GOT3 (cell line): Measurements from ENCODE around the gene EFNA1.

Experiments used
- DNase-seq: peaks from one replicate; lab custom pipeline; 2025; ENCODE audit warnings: mixed read lengths; lab: John Stamatoyannopoulos, UW

The EFNA1 gene

GRCh38 chr1:155124503-155125463 lies 2.9 kb upstream of the EFNA1 start:
- DNase-seq: no peak

DNA sequence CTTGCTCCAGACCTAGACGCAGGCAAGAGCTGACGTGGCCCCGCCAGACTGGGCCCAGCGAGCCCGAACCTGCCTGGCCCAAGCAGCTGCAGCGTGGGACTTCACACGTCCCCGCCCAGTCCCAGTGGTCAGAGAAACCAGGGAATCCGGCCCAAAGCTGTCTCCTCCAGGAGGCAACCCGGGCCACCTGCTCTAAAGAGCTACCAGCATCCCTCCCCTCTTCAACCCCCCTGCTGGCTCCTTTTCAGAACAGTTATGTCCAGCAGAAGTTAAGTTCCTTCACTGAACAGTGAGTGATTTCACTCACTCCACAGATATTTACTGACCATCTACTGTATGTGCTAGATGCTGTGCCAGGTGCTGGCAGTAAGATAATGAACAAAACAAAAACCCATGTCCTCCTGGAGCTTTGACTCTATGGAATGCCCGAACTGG lies 2.1 kb upstream of the EFNA1 start:
- DNase-seq: no peak

- no peak for DNase-seq
Measured at GRCh38 chr1:155125946-155126555, 1.6 kb upstream of the EFNA1 start.

- DNase-seq: no peak
Measured at GRCh38 chr1:155126556-155127104, 1.0 kb upstream of the EFNA1 start.

DNA sequence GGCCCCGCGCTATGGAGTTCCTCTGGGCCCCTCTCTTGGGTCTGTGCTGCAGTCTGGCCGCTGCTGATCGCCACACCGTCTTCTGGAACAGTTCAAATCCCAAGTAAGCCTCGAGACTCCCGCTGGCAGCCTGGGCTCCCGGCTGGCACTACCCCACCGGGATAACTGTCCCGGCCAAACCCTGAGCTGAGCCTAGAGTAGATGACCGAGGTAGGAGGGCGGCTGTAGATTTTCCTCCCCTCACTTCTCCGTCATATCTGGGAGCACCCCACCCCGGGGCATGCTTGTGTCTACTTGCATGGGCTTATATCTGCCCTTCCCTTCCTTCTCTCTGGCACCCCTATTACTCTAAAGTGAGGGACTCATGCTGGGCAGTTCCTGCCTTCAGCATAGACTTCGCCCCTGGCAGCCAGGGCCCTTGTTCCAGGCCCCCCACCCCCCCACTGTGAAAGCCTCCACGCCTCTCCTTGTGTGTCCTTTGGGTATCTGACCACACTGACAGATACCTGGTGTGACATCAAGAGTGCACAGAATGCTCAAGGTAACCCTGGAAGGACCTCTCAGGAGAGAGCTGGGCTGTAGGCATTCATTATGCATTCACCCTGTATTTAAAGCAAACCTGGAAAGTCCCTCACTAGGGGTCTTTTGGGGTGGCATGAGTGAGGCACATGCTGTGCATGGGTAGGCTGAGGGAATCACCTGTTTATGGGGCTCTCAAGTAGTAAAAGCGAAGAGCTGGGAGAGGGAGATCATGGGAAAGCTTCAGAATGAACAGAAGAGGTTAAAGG lies 485 bp downstream of the EFNA1 start:
- no peak for DNase-seq

DNA sequence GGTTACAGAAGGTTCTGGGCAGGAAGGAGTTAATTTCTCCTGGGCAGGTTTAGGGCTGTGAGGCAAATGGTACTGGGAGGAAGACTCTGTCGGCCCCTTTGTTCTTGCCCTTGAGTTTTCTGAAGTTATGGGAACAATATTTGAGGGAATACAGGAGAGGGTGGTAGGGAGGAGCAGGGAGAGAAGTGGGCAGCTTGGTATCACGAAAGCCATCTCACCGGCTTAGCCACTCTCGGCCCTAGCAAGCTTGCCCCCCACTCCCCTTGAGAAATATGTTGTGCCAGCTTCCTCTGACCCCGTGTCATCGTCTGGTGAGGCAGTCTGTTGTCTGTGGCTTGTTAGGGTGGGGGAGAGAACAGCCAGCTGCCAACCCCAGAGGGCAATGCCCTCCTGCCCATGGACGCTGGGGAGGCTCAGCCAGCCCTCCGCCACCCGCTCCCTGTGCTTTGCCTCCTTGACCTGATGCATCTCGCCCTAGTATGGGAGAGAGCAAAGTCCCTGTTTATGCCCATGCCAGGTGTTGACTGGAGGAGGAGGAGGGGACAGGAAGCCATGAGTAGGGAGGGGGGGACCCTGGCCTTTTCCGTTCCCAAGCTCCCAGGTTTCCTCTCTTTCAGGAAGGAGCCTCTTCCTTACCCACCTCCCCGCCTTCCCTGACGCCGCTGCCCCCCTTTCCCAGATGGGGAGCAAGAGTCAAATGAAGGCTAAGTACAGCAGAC lies 1.2 kb downstream of the EFNA1 start:
- no peak for DNase-seq

GRCh38 chr1:155130272-155131006 lies 2.8 kb downstream of the EFNA1 start:
- DNase-seq: no peak

DNA sequence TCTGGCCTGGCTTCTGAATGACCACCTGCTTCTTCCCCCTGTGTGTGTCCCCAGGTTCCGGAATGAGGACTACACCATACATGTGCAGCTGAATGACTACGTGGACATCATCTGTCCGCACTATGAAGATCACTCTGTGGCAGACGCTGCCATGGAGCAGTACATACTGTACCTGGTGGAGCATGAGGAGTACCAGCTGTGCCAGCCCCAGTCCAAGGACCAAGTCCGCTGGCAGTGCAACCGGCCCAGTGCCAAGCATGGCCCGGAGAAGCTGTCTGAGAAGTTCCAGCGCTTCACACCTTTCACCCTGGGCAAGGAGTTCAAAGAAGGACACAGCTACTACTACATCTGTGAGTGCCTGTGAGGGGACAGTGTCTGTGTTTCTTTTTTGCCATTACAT lies 3.6 kb downstream of the EFNA1 start:
- no peak for DNase-seq

- no peak for DNase-seq
Measured at GRCh38 chr1:155131856-155132255, 4.2 kb downstream of the EFNA1 start.

DNA sequence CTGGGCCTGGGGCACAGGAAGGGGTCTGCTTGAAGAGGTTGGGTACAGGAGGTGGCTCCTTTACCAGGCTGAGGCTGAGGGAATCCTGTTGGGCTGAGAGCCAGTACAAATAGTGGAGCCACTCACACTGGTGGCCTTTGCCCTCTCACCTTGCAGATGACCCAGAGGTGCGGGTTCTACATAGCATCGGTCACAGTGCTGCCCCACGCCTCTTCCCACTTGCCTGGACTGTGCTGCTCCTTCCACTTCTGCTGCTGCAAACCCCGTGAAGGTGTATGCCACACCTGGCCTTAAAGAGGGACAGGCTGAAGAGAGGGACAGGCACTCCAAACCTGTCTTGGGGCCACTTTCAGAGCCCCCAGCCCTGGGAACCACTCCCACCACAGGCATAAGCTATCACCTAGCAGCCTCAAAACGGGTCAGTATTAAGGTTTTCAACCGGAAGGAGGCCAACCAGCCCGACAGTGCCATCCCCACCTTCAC lies 6.2 kb downstream of the EFNA1 start:
- no peak for DNase-seq

DNA sequence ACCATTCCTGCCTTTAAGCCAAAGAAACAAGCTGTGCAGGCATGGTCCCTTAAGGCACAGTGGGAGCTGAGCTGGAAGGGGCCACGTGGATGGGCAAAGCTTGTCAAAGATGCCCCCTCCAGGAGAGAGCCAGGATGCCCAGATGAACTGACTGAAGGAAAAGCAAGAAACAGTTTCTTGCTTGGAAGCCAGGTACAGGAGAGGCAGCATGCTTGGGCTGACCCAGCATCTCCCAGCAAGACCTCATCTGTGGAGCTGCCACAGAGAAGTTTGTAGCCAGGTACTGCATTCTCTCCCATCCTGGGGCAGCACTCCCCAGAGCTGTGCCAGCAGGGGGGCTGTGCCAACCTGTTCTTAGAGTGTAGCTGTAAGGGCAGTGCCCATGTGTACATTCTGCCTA lies 6.6 kb downstream of the EFNA1 start:
- DNase-seq: no peak

DNA sequence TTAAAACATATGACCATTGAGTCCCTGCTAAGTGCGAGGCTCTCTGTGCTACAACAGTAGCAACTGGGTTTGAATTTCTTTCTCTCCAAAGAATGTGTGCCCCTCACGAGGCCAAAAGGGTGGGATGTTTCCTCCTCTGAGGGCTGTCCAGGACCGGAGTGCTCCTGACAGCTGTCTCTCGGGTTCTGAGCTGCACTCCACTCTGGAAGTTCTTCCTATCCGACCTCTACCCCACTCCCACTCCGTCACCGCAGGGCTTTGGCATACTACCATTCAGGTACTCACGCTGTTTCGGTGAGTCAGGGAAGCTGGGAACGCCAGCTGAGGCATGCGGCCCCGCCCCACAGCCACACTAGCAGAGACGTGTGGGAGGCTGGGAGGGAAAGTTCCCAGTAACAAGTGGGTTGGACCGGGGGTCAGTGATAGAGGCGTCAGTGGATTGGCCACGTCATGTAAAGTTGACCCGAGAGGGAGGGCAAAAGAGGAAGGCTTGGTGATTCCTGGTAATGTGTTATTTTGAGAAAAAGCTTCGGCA lies 7.3 kb downstream of the EFNA1 start:
- DNase-seq: peak; percentile 46

DNA sequence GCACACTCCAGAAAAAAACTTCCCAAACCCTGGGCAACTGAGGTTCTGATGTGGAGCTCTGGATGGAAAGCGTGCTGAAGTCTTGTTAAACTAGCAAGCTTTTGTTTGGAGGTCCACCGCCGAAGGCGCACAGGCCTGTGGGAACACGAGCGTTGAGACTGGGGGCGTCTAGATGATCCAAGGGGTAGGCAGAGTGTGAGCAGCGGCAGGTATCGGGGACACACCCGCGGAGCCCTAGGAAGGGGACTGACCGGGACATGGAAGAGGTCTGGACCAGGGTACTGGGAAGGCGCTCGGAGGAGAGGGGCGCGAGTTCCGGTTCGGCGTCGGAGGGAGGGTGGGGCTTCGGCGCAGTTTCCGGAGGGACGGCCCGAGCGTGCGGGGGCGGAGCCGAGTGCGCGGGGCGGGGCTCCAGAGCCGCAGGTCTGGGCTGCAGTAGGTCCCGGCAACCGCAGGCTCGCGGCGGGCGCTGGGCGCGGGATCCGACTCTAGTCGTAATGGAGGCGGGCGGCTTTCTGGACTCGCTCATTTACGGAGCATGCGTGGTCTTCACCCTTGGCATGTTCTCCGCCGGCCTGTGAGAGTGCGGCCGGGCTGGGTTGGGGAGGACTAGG lies 7.8 kb downstream of the EFNA1 start, which contains the start of gene SLC50A1:
SLC50A1 (plus strand) TSS at position 438 of the 614 bp plus-strand sequence; CDS start at position 498, 60 bp downstream.
- peak; percentile 88 for DNase-seq

GRCh38 chr1:155136748-155137147 lies 9.1 kb downstream of the EFNA1 start:
- no peak for DNase-seq

DNA sequence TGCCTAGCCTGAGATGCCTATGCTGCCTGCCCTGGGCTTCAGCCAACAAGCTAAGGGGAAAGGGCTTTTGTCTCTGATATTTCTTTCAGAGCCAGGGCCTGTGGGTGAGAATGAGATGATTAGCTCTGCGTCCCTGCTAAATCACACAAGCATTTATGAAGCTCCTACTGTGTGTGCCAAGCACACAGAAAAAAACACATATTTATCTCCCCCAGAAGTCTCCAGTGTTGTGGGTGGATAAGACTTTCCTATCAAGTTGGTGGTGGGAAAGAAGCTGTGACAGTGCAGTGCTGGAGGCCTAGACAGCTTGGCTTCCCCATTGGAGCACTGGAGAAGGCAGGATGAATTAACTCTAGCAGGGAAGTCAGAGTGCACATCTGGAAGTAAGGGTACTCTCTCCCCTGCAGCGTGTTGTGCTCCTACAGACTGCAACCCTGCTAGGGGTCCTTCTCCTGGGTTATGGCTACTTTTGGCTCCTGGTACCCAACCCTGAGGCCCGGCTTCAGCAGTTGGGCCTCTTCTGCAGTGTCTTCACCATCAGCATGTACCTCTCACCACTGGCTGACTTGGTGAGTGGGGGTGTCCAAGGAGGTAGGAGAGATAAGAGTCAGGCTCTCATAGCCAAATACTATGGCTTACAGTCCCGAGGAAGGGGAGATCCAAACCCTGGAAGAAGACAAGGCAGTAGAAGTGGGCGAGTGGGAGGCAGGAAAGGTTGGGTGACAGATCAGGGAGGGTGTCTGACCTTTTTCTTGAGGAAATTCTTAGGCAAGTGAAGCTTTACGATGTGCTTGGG lies 9.7 kb downstream of the EFNA1 start:
- no peak for DNase-seq

DNA sequence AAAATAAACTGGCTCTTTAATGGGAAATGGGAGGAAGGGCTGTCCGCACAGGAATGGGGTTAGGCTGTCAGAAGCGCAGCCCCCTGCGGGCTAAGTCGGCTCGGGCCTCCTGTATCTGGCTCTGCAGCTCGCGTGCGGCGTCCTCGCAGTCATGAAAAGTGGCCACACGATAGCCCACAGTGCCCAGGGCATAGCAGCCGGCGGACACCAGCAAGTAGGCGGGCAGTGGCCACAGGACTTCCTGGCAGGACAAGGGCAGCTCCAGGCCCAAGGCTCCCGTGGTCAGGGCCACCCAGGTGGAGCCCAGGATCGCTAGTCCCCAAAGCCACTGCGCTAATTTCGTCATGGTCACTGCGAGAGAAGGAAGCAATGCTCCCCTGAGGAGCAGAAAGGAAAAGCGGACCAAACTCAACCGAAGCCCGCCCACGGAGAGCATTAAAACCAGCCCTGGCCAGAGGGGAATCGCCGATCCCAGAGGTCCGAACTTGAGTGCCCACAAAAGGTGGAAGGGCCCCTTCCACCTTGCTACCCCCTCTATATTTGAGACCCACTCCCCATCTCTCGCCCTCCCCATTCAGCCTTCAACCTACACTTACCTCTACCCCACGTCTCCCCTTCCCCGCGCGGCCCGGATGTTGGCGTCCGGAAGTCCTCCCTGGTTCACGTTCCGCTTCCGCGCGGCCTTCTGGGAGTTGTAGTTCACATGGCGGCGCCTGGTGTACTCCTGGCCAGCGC lies 12.4 kb downstream of the EFNA1 start, which contains the start of gene DPM3:
DPM3 (minus strand) TSS at position 637 of the 735 bp plus-strand sequence; CDS start at position 346, 291 bp downstream.
- peak; percentile 54 for DNase-seq

DNA sequence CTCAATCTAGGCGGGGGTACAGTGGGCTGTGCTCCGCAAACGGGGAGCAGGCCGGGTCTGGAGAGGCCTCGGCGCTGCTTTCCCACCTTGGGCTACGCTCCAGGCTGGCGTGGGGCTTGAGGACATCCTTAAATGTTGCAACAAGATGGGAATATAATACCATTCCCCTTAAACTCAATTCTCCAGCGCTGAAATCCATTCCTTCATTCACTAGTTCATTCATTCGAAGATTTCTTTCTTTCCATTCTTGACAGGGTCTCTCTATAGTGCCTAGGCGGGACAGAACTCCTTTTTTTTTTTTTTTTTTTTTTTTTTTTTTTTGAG lies 12.9 kb downstream of the EFNA1 start:
- DNase-seq: no peak

DNA sequence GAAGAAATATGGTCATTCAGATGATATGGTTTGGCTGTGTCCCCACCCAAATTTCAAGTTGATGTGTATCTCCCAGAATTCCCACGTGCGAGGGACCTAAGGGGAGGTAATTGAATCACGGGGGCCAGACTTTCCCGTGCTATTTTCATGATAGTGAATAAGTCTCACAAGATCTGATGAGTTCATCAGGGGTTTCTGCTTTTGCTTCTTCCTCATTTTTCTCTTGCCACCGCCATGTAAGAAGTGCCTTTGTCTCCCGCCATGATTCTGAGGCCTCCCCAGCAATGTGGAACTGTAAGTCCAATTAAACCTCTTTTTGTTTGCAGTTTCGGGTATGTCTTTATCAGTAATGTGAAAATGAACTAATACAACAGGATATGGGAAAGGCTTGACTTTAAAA lies 14.1 kb downstream of the EFNA1 start:
- no peak for DNase-seq
